ENCODE data around the gene SMARCE1.

The SMARCE1 gene

GRCh38 chr17:40647624-40648383, at the start of gene SMARCE1:
Gene SMARCE1, minus strand, starts transcription at chr17:40647818. Its CDS starts 2,016 bp downstream, at chr17:40645802.
- H3K9me3 ChIP-seq (ENCODE audit: control insufficient read depth, low read length): no peaks in the 10 kb centered on the region
- H3K4me3 ChIP-seq (ENCODE audit: low read length): peak within 1 kb of the TSS; percentile 99
- H3K9ac ChIP-seq (ENCODE audit: low read length): peak within 1 kb of the TSS; percentile 99
- peaks cover 26% of the 10 kb centered on the region for H3K36me3 ChIP-seq (ENCODE audit: control insufficient read depth, insufficient read depth, low read length, severe bottlenecking)
- peak; percentile 85 for DNase-seq (ENCODE audit: low read depth)
- H3K27me3 ChIP-seq (replicated peaks; ENCODE audit: control insufficient read depth, insufficient read depth, low read length): no peaks in the 10 kb centered on the region
- H3K4me1 ChIP-seq (ENCODE audit: control insufficient read depth, insufficient read depth, low read length): peaks cover 39% of the 10 kb centered on the region

- Histone ChIP-seq H3K9ac (ENCODE audit: low read length) (no peak overlapping the region), H3K4me3 (ENCODE audit: low read length) (no peak overlapping the region), H3K27me3 (replicated peaks; ENCODE audit: control insufficient read depth, insufficient read depth, low read length) (no peaks in the 10 kb centered on the region), H3K36me3 (ENCODE audit: control insufficient read depth, insufficient read depth, low read length, severe bottlenecking) (no peaks in the 10 kb centered on the region), H3K9me3 (ENCODE audit: control insufficient read depth, low read length) (no peaks in the 10 kb centered on the region), H3K4me1 (ENCODE audit: control insufficient read depth, insufficient read depth, low read length) (peaks cover 23% of the 10 kb centered on the region)
- no peak for DNase-seq (ENCODE audit: low read depth)
Observed at GRCh38 chr17:40697297-40697696, 49.7 kb upstream of the SMARCE1 start.

GRCh38 chr17:40696651-40697072, 49.0 kb upstream of the SMARCE1 start:
- Histone ChIP-seq H3K9me3 (ENCODE audit: control insufficient read depth, low read length) (no peaks in the 10 kb centered on the region), H3K27me3 (replicated peaks; ENCODE audit: control insufficient read depth, insufficient read depth, low read length) (no peaks in the 10 kb centered on the region), H3K9ac (ENCODE audit: low read length) (no peak overlapping the region), H3K4me3 (ENCODE audit: low read length) (no peak overlapping the region), H3K36me3 (ENCODE audit: control insufficient read depth, insufficient read depth, low read length, severe bottlenecking) (no peaks in the 10 kb centered on the region), H3K4me1 (ENCODE audit: control insufficient read depth, insufficient read depth, low read length) (peaks cover 23% of the 10 kb centered on the region)
- DNase-seq (ENCODE audit: low read depth): no peak

- no peak for DNase-seq (ENCODE audit: low read depth)
- peaks cover 23% of the 10 kb centered on the region for H3K4me1 ChIP-seq (ENCODE audit: control insufficient read depth, insufficient read depth, low read length)
- H3K9me3 ChIP-seq (ENCODE audit: control insufficient read depth, low read length): no peaks in the 10 kb centered on the region
- H3K27me3 ChIP-seq (replicated peaks; ENCODE audit: control insufficient read depth, insufficient read depth, low read length): no peaks in the 10 kb centered on the region
- H3K9ac ChIP-seq (ENCODE audit: low read length): no peak overlapping the region
- H3K36me3 ChIP-seq (ENCODE audit: control insufficient read depth, insufficient read depth, low read length, severe bottlenecking): no peaks in the 10 kb centered on the region
- H3K4me3 ChIP-seq (ENCODE audit: low read length): no peak overlapping the region
Observed at GRCh38 chr17:40695874-40696472, 48.4 kb upstream of the SMARCE1 start.

GRCh38 chr17:40694584-40694983, 47.0 kb upstream of the SMARCE1 start:
- H3K9ac ChIP-seq (ENCODE audit: low read length): no peak overlapping the region
- no peaks in the 10 kb centered on the region for H3K27me3 ChIP-seq (replicated peaks; ENCODE audit: control insufficient read depth, insufficient read depth, low read length)
- DNase-seq (ENCODE audit: low read depth): no peak
- H3K36me3 ChIP-seq (ENCODE audit: control insufficient read depth, insufficient read depth, low read length, severe bottlenecking): no peaks in the 10 kb centered on the region
- H3K9me3 ChIP-seq (ENCODE audit: control insufficient read depth, low read length): no peaks in the 10 kb centered on the region
- no peak overlapping the region for H3K4me3 ChIP-seq (ENCODE audit: low read length)
- H3K4me1 ChIP-seq (ENCODE audit: control insufficient read depth, insufficient read depth, low read length): peaks cover 16% of the 10 kb centered on the region

- H3K9ac ChIP-seq (ENCODE audit: low read length): no peak overlapping the region
- H3K4me1 ChIP-seq (ENCODE audit: control insufficient read depth, insufficient read depth, low read length): no peaks in the 10 kb centered on the region
- H3K36me3 ChIP-seq (ENCODE audit: control insufficient read depth, insufficient read depth, low read length, severe bottlenecking): no peaks in the 10 kb centered on the region
- no peak for DNase-seq (ENCODE audit: low read depth)
- H3K27me3 ChIP-seq (replicated peaks; ENCODE audit: control insufficient read depth, insufficient read depth, low read length): no peaks in the 10 kb centered on the region
- no peak overlapping the region for H3K4me3 ChIP-seq (ENCODE audit: low read length)
- no peaks in the 10 kb centered on the region for H3K9me3 ChIP-seq (ENCODE audit: control insufficient read depth, low read length)
Observed at GRCh38 chr17:40687106-40687505, 39.5 kb upstream of the SMARCE1 start.

GRCh38 chr17:40686192-40686591, 38.6 kb upstream of the SMARCE1 start:
- H3K36me3 ChIP-seq (ENCODE audit: control insufficient read depth, insufficient read depth, low read length, severe bottlenecking): no peaks in the 10 kb centered on the region
- DNase-seq (ENCODE audit: low read depth): no peak
- H3K9ac ChIP-seq (ENCODE audit: low read length): no peak overlapping the region
- no peaks in the 10 kb centered on the region for H3K4me1 ChIP-seq (ENCODE audit: control insufficient read depth, insufficient read depth, low read length)
- no peak overlapping the region for H3K4me3 ChIP-seq (ENCODE audit: low read length)
- H3K27me3 ChIP-seq (replicated peaks; ENCODE audit: control insufficient read depth, insufficient read depth, low read length): peaks cover 3% of the 10 kb centered on the region
- H3K9me3 ChIP-seq (ENCODE audit: control insufficient read depth, low read length): no peaks in the 10 kb centered on the region

GRCh38 chr17:40680998-40681397, 33.4 kb upstream of the SMARCE1 start:
- no peak overlapping the region for H3K9ac ChIP-seq (ENCODE audit: low read length)
- peaks cover 21% of the 10 kb centered on the region for H3K27me3 ChIP-seq (replicated peaks; ENCODE audit: control insufficient read depth, insufficient read depth, low read length)
- DNase-seq (ENCODE audit: low read depth): no peak
- H3K9me3 ChIP-seq (ENCODE audit: control insufficient read depth, low read length): no peaks in the 10 kb centered on the region
- H3K4me3 ChIP-seq (ENCODE audit: low read length): no peak overlapping the region
- H3K4me1 ChIP-seq (ENCODE audit: control insufficient read depth, insufficient read depth, low read length): no peaks in the 10 kb centered on the region
- H3K36me3 ChIP-seq (ENCODE audit: control insufficient read depth, insufficient read depth, low read length, severe bottlenecking): no peaks in the 10 kb centered on the region

- no peaks in the 10 kb centered on the region for H3K36me3 ChIP-seq (ENCODE audit: control insufficient read depth, insufficient read depth, low read length, severe bottlenecking)
- no peaks in the 10 kb centered on the region for H3K9me3 ChIP-seq (ENCODE audit: control insufficient read depth, low read length)
- DNase-seq (ENCODE audit: low read depth): no peak
- H3K27me3 ChIP-seq (replicated peaks; ENCODE audit: control insufficient read depth, insufficient read depth, low read length): peaks cover 27% of the 10 kb centered on the region
- H3K4me1 ChIP-seq (ENCODE audit: control insufficient read depth, insufficient read depth, low read length): no peaks in the 10 kb centered on the region
- H3K4me3 ChIP-seq (ENCODE audit: low read length): no peak overlapping the region
- no peak overlapping the region for H3K9ac ChIP-seq (ENCODE audit: low read length)
Observed at GRCh38 chr17:40679523-40679907, 31.9 kb upstream of the SMARCE1 start.

GRCh38 chr17:40678902-40679522, 31.4 kb upstream of the SMARCE1 start:
- Histone ChIP-seq H3K27me3 (replicated peaks; ENCODE audit: control insufficient read depth, insufficient read depth, low read length) (peaks cover 28% of the 10 kb centered on the region), H3K9me3 (ENCODE audit: control insufficient read depth, low read length) (no peaks in the 10 kb centered on the region), H3K36me3 (ENCODE audit: control insufficient read depth, insufficient read depth, low read length, severe bottlenecking) (no peaks in the 10 kb centered on the region), H3K9ac (ENCODE audit: low read length) (no peak overlapping the region), H3K4me1 (ENCODE audit: control insufficient read depth, insufficient read depth, low read length) (no peaks in the 10 kb centered on the region), H3K4me3 (ENCODE audit: low read length) (no peak overlapping the region)
- DNase-seq (ENCODE audit: low read depth): no peak

- no peak overlapping the region for H3K9ac ChIP-seq (ENCODE audit: low read length)
- H3K9me3 ChIP-seq (ENCODE audit: control insufficient read depth, low read length): no peaks in the 10 kb centered on the region
- H3K27me3 ChIP-seq (replicated peaks; ENCODE audit: control insufficient read depth, insufficient read depth, low read length): peaks cover 24% of the 10 kb centered on the region
- DNase-seq (ENCODE audit: low read depth): no peak
- H3K4me1 ChIP-seq (ENCODE audit: control insufficient read depth, insufficient read depth, low read length): no peaks in the 10 kb centered on the region
- H3K36me3 ChIP-seq (ENCODE audit: control insufficient read depth, insufficient read depth, low read length, severe bottlenecking): no peaks in the 10 kb centered on the region
- H3K4me3 ChIP-seq (ENCODE audit: low read length): no peak overlapping the region
Observed at GRCh38 chr17:40675905-40676304, 28.3 kb upstream of the SMARCE1 start.

Measured in adipocyte (in vitro differentiated cells).